Bronchial epithelial cell (primary cell): ENCODE measurements around the gene IGF1. TPM values are rescaled to one million over a fixed set of nuclear protein-coding genes. Genes with fewer than 3 reads are reported as not detected.

Source experiments
- DNase-seq: peaks from one replicate; pipeline ENCODE4 v3.0.0-alpha.2; 2010; ENCODE audit warnings: low read depth
- FAIRE-seq: peaks from 2 replicates; lab custom pipeline; 2011; peaks lifted over from hg19 to GRCh38; lab: Jason Lieb, UNC
- H3K27me3 ChIP-seq: 2 replicates; pipeline ENCODE4 v1.5.1; 2011; ENCODE audit warnings: low read length; ENCODE audit not compliant: control insufficient read depth, insufficient read depth
- H3K36me3 ChIP-seq: 2 replicates; pipeline ENCODE4 v1.5.1; 2011; ENCODE audit warnings: low read length; ENCODE audit not compliant: control insufficient read depth, insufficient read depth
- H3K4me3 ChIP-seq: 2 replicates; pipeline ENCODE4 v1.5.1; 2011; ENCODE audit warnings: mild to moderate bottlenecking, low read depth, low read length, control low read depth
- CTCF ChIP-seq: IDR thresholded peaks from 2 replicates; pipeline ENCODE4 v1.5.1; 2011; ENCODE audit warnings: mild to moderate bottlenecking, moderate library complexity, low read length, control low read depth, inconsistent platforms; ENCODE audit not compliant: insufficient read depth, severe bottlenecking
- total RNA-seq: library from RNA; depleted of rRNA; stranded (reverse); fragments of >200 nt; gene quantifications from 2 replicates; pipeline ENCODE4 v1.2.1, GENCODE V29; 2014

The IGF1 gene
- total RNA-seq, 1 donor from 2014 or later, result 0.26 TPM

- no peak for TF ChIP-seq CTCF
Observed at GRCh38 chr12:102421802-102422583, 58.4 kb downstream of the IGF1 start.

GRCh38 chr12:102419094-102419764 lies 61.1 kb downstream of the IGF1 start:
- FAIRE-seq, result no peak
- no peak for DNase-seq
- no peak overlapping the region for H3K4me3 ChIP-seq
- H3K36me3 ChIP-seq, result no peaks in the 10 kb centered on the region
- no peak for TF ChIP-seq CTCF
- no peaks in the 10 kb centered on the region for H3K27me3 ChIP-seq

More at GRCh38 chr12:102421802-102422583, 58.4 kb downstream of the IGF1 start:
- Histone ChIP-seq H3K27me3 (no peaks in the 10 kb centered on the region), H3K4me3 (no peak overlapping the region), H3K36me3 (no peaks in the 10 kb centered on the region)
- DNase-seq, result peak; percentile 55
- FAIRE-seq, result no peak

- no peak for DNase-seq
- Histone ChIP-seq H3K36me3 (no peaks in the 10 kb centered on the region), H3K27me3 (no peaks in the 10 kb centered on the region), H3K4me3 (no peak overlapping the region)
- no peak for FAIRE-seq
- no peak for TF ChIP-seq CTCF
Observed at GRCh38 chr12:102417055-102417454, 63.3 kb downstream of the IGF1 start.

- Histone ChIP-seq H3K36me3 (no peaks in the 10 kb centered on the region), H3K4me3 (no peak overlapping the region), H3K27me3 (no peaks in the 10 kb centered on the region)
- FAIRE-seq (no peak), DNase-seq (no peak)
- TF ChIP-seq CTCF, result no peak
Observed at GRCh38 chr12:102415515-102415914, 64.8 kb downstream of the IGF1 start.

GRCh38 chr12:102413396-102413795 lies 67.0 kb downstream of the IGF1 start:
- no peak for TF ChIP-seq CTCF
- no peak for DNase-seq
- Histone ChIP-seq H3K36me3 (no peaks in the 10 kb centered on the region), H3K27me3 (no peaks in the 10 kb centered on the region), H3K4me3 (no peak overlapping the region)
- FAIRE-seq, result no peak
